HCT116 (cell line): ENCODE measurements around the gene PEAK1. TPM values are rescaled to one million over a fixed set of nuclear protein-coding genes. Genes with fewer than 3 reads are reported as not detected.

Experiments
- ATAC-seq: fragments of 200-7000 bp; cut with Tn5 transposase; 2 replicates; pipeline ENCODE4 v1.9.1; 2020; ENCODE audit warnings: mild to moderate bottlenecking, moderate library complexity
- Bru-seq: library from RNA; stranded (reverse); fragments of 400-500 nt; gene quantifications from one replicate; lab custom pipeline; 2021; lab: Mats Ljungman, UMichigan
- BruChase-seq, 2 experiments: library from RNA; stranded (reverse); fragments of 400-500 nt; gene quantifications; one replicate each; lab custom pipeline; 2021; lab: Mats Ljungman, UMichigan
- BruUV-seq: library from RNA; stranded (reverse); fragments of 400-500 nt; replicated peaks from 2 replicates; lab custom pipeline; 2021; lab: Mats Ljungman, UMichigan
- CTCF ChIA-PET: fragments of 300-600 bp; sonication (Branson Sonifier 250); formaldehyde crosslinking; loops from one replicate; lab custom pipeline; 2021; ENCODE audit warnings: antibody characterized with exemption; lab: Charles Lee
- POLR2A ChIA-PET: fragments of 300-600, 350-600 bp; sonication (Branson Sonifier 250); formaldehyde crosslinking; loops from one replicate; lab custom pipeline; 2021; ENCODE audit warnings: antibody characterized with exemption; lab: Charles Lee
- RAD21 ChIA-PET, 2 experiments: fragments of 300-600 bp; sonication (Branson Sonifier 250); formaldehyde crosslinking; loops; one replicate each; lab custom pipeline; 2023; ENCODE audit warnings: low total read pairs in 2 of 2; ENCODE audit not compliant: uncharacterized antibody in 2 of 2, unreplicated experiment in 2 of 2, low non-redundant PET in 1 of 2; lab: Charles Lee
- DNase-seq: peaks from one replicate; pipeline ENCODE4 v3.0.0-alpha.2; 2010; ENCODE audit warnings: low read depth, low spot score
- H2AFZ ChIP-seq: fragments of 200-600 bp; shearing (Covaris generic), sonication (generic); 2 replicates; pipeline ENCODE4 v1.6.1; 2017; ENCODE audit warnings: low read depth, mixed run types, mixed read lengths, antibody characterized with exemption, low read length; ENCODE audit not compliant: poor library complexity, severe bottlenecking
- H3K27ac ChIP-seq: 2 replicates; pipeline ENCODE4 v1.5.1; 2012; ENCODE audit warnings: low read depth, low read length
- H3K27me3 ChIP-seq: fragments of 200-600 bp; sonication (generic); 2 replicates; pipeline ENCODE4 v1.6.1; 2016; ENCODE audit warnings: mixed run types, low read length, mixed read lengths; ENCODE audit not compliant: insufficient read depth
- H3K36me3 ChIP-seq, 2 experiments: fragments of 200-500 bp in 1 of 2; fragments of 200-600 bp in 1 of 2; sonication (Bioruptor generic) in 1 of 2; sonication (generic) in 1 of 2; 2 replicates each; pipeline versions ENCODE4 v1.5.1 to v1.6.1; 2014 to 2016; ENCODE audit warnings: low read length in 2 of 2, inconsistent platforms in 1 of 2, mixed read lengths in 1 of 2, mixed run types in 1 of 2; ENCODE audit not compliant: insufficient read depth in 2 of 2, control insufficient read depth in 1 of 2
- H3K4me1 ChIP-seq, 2 experiments: fragments of 200-600 bp in 1 of 2; sonication (generic) in 1 of 2; 2 replicates each; pipeline versions ENCODE4 v1.5.1 to v1.6.1; 2012 to 2017; ENCODE audit warnings: low read length in 2 of 2, inconsistent platforms in 1 of 2, mild to moderate bottlenecking in 1 of 2, mixed read lengths in 1 of 2, mixed run types in 1 of 2, moderate library complexity in 1 of 2; ENCODE audit not compliant: insufficient read depth in 2 of 2, control insufficient read depth in 1 of 2
- H3K4me2 ChIP-seq: fragments of 200-600 bp; sonication (generic); 2 replicates; pipeline ENCODE4 v1.6.1; 2017; ENCODE audit warnings: mixed run types, low read length, mixed read lengths
- H3K4me3 ChIP-seq, 2 experiments: fragments of 200-600 bp in 1 of 2; sonication (generic) in 1 of 2; replicated peaks in 1 of 2; 2 replicates each; pipeline ENCODE4 v1.5.1; 2011 to 2016; ENCODE audit warnings: low read length in 2 of 2, control low read depth in 1 of 2, low read depth in 1 of 2, mild to moderate bottlenecking in 1 of 2, mixed read lengths in 1 of 2, mixed run types in 1 of 2
- H3K79me2 ChIP-seq: fragments of 200-600 bp; sonication (generic); 2 replicates; pipeline ENCODE4 v1.6.1; 2017; ENCODE audit warnings: mild to moderate bottlenecking, mixed run types, low read length, moderate library complexity, mixed read lengths; ENCODE audit not compliant: insufficient read depth
- H3K9ac ChIP-seq: fragments of 200-600 bp; sonication (generic); 2 replicates; pipeline ENCODE4 v1.6.1; 2016; ENCODE audit warnings: low read length, mixed read lengths
- H3K9me2 ChIP-seq: fragments of 200-600 bp; sonication (generic), shearing (Covaris generic); 2 replicates; pipeline ENCODE4 v1.6.1; 2017; ENCODE audit warnings: mixed run types, mild to moderate bottlenecking, moderate library complexity; ENCODE audit not compliant: insufficient read depth
- H3K9me3 ChIP-seq, 2 experiments: fragments of 200-500 bp in 1 of 2; fragments of 200-600 bp in 1 of 2; sonication (Bioruptor generic) in 1 of 2; sonication (generic) in 1 of 2; 2 replicates each; pipeline ENCODE4 v1.6.1; 2014 to 2017; ENCODE audit warnings: low read length in 2 of 2, mixed read lengths in 2 of 2, inconsistent platforms in 1 of 2, low read depth in 1 of 2, mild to moderate bottlenecking in 1 of 2, mixed run types in 1 of 2, moderate library complexity in 1 of 2; ENCODE audit not compliant: control insufficient read depth in 1 of 2, insufficient read depth in 1 of 2
- H4K20me1 ChIP-seq: fragments of 200-600 bp; sonication (generic), shearing (Covaris generic); 2 replicates; pipeline ENCODE4 v1.6.1; 2017; ENCODE audit warnings: mixed run types, mild to moderate bottlenecking, moderate library complexity; ENCODE audit not compliant: insufficient read depth
- CBX3 ChIP-seq: IDR thresholded peaks from 2 replicates; pipeline ENCODE4 v1.6.1; 2012; ENCODE audit warnings: low read depth
- CEBPB ChIP-seq: IDR thresholded peaks from 2 replicates; pipeline ENCODE4 v1.6.1; 2012; ENCODE audit warnings: low read depth
- ELF1 ChIP-seq: IDR thresholded peaks from 2 replicates; pipeline ENCODE4 v1.6.1; 2012; ENCODE audit warnings: low read depth, borderline replicate concordance
- FOSL1 ChIP-seq: IDR thresholded peaks from 2 replicates; pipeline ENCODE4 v1.6.1; 2012; ENCODE audit warnings: low read depth
- POLR2AphosphoS5 ChIP-seq: IDR thresholded peaks from 2 replicates; pipeline ENCODE4 v1.6.1; 2011; ENCODE audit warnings: mild to moderate bottlenecking, low read depth, low read length, moderate library complexity
- SIN3A ChIP-seq: IDR thresholded peaks from 2 replicates; pipeline ENCODE4 v1.6.1; 2012; ENCODE audit warnings: low read depth
- TCF7L2 ChIP-seq: IDR thresholded peaks from 2 replicates; pipeline ENCODE4 v1.7.0; 2011; ENCODE audit warnings: borderline replicate concordance, inconsistent platforms; ENCODE audit not compliant: insufficient read depth, insufficient read length; ENCODE audit errors: extremely low read depth
- ZFX ChIP-seq: fragments of 450-650 bp; IDR thresholded peaks from 2 replicates; pipeline ENCODE4 v1.6.1; 2017
- intact Hi-C: fragments of 100-400 bp; cut with micrococcal nuclease; formaldehyde crosslinking; loops from 2 replicates; pipeline ENCODE4 v1.10.0; 2022
- long read RNA-seq: library from polyadenylated mRNA; unstranded; transcript quantifications from one replicate; pipeline ENCODE4 v2.0.0, GENCODE V29; 2021; ENCODE audit not compliant: unreplicated experiment
- polyA plus RNA-seq: library from polyadenylated mRNA; unstranded; fragments of >200 nt; gene quantifications from 2 replicates; pipeline ENCODE4 v1.2.1, GENCODE V29; 2012; ENCODE audit warnings: missing spikeins
- total RNA-seq: library from RNA; stranded (reverse); gene quantifications from one replicate; pipeline ENCODE4 v1.2.1, GENCODE V29; 2021; ENCODE audit not compliant: unreplicated experiment
- TF ChIP-seq, protein P1 (sequence below), 3 experiments: fragments of 200-600 bp in 1 of 3; sonication (generic) in 1 of 3; IDR thresholded peaks in 2 of 3; conservative IDR thresholded peaks in 1 of 3; 2 replicates each; pipeline ENCODE4 v1.5.1; 2012 to 2017; ENCODE audit warnings: low read depth in 2 of 3, low read length in 2 of 3, antibody characterized with exemption in 1 of 3, borderline replicate concordance in 1 of 3, control low read depth in 1 of 3, mild to moderate bottlenecking in 1 of 3, mixed read lengths in 1 of 3, mixed run types in 1 of 3, moderate library complexity in 1 of 3; ENCODE audit not compliant: insufficient read depth in 1 of 3
- TF ChIP-seq, protein P2 (sequence below): IDR thresholded peaks from 2 replicates; pipeline ENCODE4 v1.6.1; 2011; ENCODE audit warnings: mild to moderate bottlenecking, low read length, moderate library complexity; ENCODE audit not compliant: insufficient replicate concordance; ENCODE audit errors: extremely low read depth
- TF ChIP-seq, protein P3 (sequence below): IDR thresholded peaks from 2 replicates; pipeline ENCODE4 v1.6.1; 2012; ENCODE audit warnings: low read depth

Gene PEAK1, protein sequence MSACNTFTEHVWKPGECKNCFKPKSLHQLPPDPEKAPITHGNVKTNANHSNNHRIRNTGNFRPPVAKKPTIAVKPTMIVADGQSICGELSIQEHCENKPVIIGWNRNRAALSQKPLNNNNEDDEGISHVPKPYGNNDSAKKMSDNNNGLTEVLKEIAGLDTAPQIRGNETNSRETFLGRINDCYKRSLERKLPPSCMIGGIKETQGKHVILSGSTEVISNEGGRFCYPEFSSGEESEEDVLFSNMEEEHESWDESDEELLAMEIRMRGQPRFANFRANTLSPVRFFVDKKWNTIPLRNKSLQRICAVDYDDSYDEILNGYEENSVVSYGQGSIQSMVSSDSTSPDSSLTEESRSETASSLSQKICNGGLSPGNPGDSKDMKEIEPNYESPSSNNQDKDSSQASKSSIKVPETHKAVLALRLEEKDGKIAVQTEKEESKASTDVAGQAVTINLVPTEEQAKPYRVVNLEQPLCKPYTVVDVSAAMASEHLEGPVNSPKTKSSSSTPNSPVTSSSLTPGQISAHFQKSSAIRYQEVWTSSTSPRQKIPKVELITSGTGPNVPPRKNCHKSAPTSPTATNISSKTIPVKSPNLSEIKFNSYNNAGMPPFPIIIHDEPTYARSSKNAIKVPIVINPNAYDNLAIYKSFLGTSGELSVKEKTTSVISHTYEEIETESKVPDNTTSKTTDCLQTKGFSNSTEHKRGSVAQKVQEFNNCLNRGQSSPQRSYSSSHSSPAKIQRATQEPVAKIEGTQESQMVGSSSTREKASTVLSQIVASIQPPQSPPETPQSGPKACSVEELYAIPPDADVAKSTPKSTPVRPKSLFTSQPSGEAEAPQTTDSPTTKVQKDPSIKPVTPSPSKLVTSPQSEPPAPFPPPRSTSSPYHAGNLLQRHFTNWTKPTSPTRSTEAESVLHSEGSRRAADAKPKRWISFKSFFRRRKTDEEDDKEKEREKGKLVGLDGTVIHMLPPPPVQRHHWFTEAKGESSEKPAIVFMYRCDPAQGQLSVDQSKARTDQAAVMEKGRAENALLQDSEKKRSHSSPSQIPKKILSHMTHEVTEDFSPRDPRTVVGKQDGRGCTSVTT (N-terminal part only)
- 23.4 TPM for total RNA-seq
- 5.1 and 6.0 TPM in 2 replicates for polyA plus RNA-seq
- Bru-seq, nascent RNA, result percentile 68 among the genes with signal in this experiment
- percentile 65 among the genes with signal in this experiment for BruChase-seq, experiment 1, labeled RNA remaining after a 6-hour chase
- percentile 68 among the genes with signal in this experiment for BruChase-seq, experiment 2, labeled RNA remaining after a 2-hour chase
- long read RNA-seq, partial matches to known transcripts, result 1 of 7 reads
- long read RNA-seq, other reads (novel, unspliced or antisense), result 6 of 7 reads

DNA sequence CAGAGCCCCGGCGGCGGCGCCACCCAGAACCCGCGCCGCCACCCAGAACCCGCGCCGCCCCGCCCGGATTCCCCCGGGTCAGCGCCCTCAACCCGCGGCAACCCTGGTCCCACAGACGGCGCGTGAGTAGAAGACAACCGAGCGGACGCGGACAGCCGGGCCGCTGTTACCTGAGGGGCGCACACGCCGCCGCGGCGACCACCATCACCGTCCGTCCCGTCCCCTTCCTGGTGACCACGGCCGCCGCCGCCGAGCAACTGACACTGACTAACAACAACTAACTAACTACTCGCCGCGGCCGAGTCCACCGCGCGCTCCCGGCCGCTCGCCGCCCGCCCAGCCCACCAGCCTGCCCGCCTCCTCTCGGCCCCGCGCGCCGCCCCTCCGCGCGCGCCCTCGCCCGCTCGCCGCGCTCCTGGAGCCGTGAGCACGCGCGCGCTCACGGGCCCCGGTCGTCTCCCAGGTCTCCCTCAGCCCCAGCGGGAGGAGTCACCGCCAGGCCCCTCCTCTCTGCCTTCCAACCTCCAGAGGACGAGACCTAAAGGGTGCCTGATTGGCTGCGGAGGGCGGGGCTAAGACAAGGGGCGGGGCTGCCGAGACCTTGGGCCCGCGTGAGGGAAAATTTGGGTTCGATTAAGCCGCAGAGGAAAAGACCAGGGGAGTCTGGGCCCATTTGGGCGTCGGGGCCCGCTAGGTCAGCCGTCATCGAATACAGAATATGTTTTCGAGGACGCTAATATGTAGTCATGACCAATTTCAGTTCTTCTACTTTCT, at the start of gene PEAK1:
PEAK1 (minus strand) TSS at position 269 of the 774 bp plus-strand sequence. CDS start 238,178 bp downstream, outside the sequence.
- DNase-seq (peak; percentile 96), ATAC-seq (peak; percentile 97)
- Histone ChIP-seq H3K27me3 (no peaks in the 10 kb centered on the region), H3K4me3 (peak within 1 kb of the TSS; percentile 70 to 73), H3K9me2 (no peaks in the 10 kb centered on the region; the same call in 1 of the 2 replicates), H3K36me3 (no peaks in the 10 kb centered on the region), H2AFZ (peak within 1 kb of the TSS; percentile 47), H3K9me3 (no peaks in the 10 kb centered on the region), H4K20me1 (no peaks in the 10 kb centered on the region; the same call in 1 of the 2 replicates), H3K27ac (peak within 1 kb of the TSS; percentile 89), H3K4me2 (peak within 1 kb of the TSS; percentile 84), H3K9ac (peak within 1 kb of the TSS; percentile 73), H3K4me1 (peaks cover 16 to 22% of the 10 kb centered on the region in 2 experiments), H3K79me2 (peaks cover 72% of the 10 kb centered on the region)
- intact Hi-C loops, result no loop called here
- ChIA-PET RAD21 (no interaction called here), POLR2A (no interaction called here), CTCF (interaction anchor here (1.2 kb wide), 1 partner anchor 11 kb away, joined by 4 read pairs; no protein-coding TSS in a partner anchor)
- BruUV-seq, result no TSS peak
- TF ChIP-seq, protein P1, sequence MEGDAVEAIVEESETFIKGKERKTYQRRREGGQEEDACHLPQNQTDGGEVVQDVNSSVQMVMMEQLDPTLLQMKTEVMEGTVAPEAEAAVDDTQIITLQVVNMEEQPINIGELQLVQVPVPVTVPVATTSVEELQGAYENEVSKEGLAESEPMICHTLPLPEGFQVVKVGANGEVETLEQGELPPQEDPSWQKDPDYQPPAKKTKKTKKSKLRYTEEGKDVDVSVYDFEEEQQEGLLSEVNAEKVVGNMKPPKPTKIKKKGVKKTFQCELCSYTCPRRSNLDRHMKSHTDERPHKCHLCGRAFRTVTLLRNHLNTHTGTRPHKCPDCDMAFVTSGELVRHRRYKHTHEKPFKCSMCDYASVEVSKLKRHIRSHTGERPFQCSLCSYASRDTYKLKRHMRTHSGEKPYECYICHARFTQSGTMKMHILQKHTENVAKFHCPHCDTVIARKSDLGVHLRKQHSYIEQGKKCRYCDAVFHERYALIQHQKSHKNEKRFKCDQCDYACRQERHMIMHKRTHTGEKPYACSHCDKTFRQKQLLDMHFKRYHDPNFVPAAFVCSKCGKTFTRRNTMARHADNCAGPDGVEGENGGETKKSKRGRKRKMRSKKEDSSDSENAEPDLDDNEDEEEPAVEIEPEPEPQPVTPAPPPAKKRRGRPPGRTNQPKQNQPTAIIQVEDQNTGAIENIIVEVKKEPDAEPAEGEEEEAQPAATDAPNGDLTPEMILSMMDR (IDR thresholded peaks at IDR 0.05 in 2 of 3, conservative IDR thresholded peaks at IDR 0.05 in 1 of 3; ENCODE audit: borderline replicate concordance in 1 of 3, insufficient read depth in 1 of 3, low read depth in 2 of 3, low read length in 2 of 3), result no peak
- TF ChIP-seq FOSL1 (no peak), POLR2AphosphoS5 (peak; percentile 75), ZFX (peak; percentile 48; the same call in 1 of the 2 replicates), TCF7L2 (no peak), CEBPB (no peak), CBX3 (no peak), ELF1 (no peak), SIN3A (no peak; the same call in 1 of the 2 replicates)
- TF ChIP-seq, protein P2, sequence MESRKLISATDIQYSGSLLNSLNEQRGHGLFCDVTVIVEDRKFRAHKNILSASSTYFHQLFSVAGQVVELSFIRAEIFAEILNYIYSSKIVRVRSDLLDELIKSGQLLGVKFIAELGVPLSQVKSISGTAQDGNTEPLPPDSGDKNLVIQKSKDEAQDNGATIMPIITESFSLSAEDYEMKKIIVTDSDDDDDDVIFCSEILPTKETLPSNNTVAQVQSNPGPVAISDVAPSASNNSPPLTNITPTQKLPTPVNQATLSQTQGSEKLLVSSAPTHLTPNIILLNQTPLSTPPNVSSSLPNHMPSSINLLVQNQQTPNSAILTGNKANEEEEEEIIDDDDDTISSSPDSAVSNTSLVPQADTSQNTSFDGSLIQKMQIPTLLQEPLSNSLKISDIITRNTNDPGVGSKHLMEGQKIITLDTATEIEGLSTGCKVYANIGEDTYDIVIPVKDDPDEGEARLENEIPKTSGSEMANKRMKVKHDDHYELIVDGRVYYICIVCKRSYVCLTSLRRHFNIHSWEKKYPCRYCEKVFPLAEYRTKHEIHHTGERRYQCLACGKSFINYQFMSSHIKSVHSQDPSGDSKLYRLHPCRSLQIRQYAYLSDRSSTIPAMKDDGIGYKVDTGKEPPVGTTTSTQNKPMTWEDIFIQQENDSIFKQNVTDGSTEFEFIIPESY, result no peak
- TF ChIP-seq, protein P3, sequence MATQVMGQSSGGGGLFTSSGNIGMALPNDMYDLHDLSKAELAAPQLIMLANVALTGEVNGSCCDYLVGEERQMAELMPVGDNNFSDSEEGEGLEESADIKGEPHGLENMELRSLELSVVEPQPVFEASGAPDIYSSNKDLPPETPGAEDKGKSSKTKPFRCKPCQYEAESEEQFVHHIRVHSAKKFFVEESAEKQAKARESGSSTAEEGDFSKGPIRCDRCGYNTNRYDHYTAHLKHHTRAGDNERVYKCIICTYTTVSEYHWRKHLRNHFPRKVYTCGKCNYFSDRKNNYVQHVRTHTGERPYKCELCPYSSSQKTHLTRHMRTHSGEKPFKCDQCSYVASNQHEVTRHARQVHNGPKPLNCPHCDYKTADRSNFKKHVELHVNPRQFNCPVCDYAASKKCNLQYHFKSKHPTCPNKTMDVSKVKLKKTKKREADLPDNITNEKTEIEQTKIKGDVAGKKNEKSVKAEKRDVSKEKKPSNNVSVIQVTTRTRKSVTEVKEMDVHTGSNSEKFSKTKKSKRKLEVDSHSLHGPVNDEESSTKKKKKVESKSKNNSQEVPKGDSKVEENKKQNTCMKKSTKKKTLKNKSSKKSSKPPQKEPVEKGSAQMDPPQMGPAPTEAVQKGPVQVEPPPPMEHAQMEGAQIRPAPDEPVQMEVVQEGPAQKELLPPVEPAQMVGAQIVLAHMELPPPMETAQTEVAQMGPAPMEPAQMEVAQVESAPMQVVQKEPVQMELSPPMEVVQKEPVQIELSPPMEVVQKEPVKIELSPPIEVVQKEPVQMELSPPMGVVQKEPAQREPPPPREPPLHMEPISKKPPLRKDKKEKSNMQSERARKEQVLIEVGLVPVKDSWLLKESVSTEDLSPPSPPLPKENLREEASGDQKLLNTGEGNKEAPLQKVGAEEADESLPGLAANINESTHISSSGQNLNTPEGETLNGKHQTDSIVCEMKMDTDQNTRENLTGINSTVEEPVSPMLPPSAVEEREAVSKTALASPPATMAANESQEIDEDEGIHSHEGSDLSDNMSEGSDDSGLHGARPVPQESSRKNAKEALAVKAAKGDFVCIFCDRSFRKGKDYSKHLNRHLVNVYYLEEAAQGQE, result no peak
